Body of pancreas (tissue), 4 donors: ENCODE data around the gene CREB3L2.

ENCODE experiments used
- POLR2A ChIP-seq, 3 donors: fragments of 450-650 bp; IDR thresholded peaks; one replicate each; pipeline ENCODE4 v1.6.1; 2016; ENCODE audit warnings: antibody characterized with exemption in 3 of 3, mild to moderate bottlenecking in 2 of 3
- TF ChIP-seq, protein P1 (sequence below), 7 experiments: fragments of 450-650 bp in 4 of 7; fragments of 200-600 bp in 3 of 7; sonication (generic) in 3 of 7; IDR thresholded peaks; one replicate each; pipeline ENCODE4 v1.5.1; 2016 to 2019; ENCODE audit warnings: antibody characterized with exemption in 7 of 7

- no peak for TF ChIP-seq POLR2A (IDR thresholded peaks at IDR 0.05)
- TF ChIP-seq, protein P1, sequence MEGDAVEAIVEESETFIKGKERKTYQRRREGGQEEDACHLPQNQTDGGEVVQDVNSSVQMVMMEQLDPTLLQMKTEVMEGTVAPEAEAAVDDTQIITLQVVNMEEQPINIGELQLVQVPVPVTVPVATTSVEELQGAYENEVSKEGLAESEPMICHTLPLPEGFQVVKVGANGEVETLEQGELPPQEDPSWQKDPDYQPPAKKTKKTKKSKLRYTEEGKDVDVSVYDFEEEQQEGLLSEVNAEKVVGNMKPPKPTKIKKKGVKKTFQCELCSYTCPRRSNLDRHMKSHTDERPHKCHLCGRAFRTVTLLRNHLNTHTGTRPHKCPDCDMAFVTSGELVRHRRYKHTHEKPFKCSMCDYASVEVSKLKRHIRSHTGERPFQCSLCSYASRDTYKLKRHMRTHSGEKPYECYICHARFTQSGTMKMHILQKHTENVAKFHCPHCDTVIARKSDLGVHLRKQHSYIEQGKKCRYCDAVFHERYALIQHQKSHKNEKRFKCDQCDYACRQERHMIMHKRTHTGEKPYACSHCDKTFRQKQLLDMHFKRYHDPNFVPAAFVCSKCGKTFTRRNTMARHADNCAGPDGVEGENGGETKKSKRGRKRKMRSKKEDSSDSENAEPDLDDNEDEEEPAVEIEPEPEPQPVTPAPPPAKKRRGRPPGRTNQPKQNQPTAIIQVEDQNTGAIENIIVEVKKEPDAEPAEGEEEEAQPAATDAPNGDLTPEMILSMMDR (IDR thresholded peaks at IDR 0.05): no peak
Observed at GRCh38 chr7:138027100-138027499, 25.2 kb upstream of the CREB3L2 start.
